Measurements from ENCODE around the gene HLCS. TPM values are rescaled to one million over a fixed set of nuclear protein-coding genes. Genes with fewer than 3 reads are reported as not detected.

HLCS gene
- total and polyA plus RNA-seq, 2 of the 8 experiments (the other 6 are each of a cell fraction or from before 2014, with no cell fraction given): 4.7 to 12.2 TPM

DNA sequence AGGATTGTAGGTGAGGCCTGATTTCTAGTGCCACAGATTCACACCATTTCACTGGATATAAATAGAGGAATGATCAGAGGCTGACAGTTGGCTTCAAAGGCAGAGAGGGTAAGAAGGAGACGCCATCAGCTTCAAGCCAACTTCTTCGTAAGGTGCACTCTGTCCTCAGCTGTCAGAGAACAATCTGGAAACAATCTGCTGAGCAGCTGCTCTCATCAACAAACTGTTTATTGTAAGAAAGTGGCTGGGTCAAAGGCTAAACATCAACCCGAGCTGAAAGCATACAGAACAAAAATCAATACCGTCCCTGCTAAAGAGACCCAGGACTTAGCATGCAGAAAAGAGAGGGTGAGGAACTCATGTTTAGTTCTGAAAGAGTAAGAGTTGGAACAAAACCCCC, 48.2 kb downstream of the HLCS start:
- WGBS, 2 experiments (ENCODE audit: extremely low coverage in 1 of 2, insufficient coverage in 1 of 2, insufficient read length in 1 of 2, insufficient replicate concordance in 2 of 2, low coverage in 1 of 2, low lambda C conversion rate in 2 of 2, missing lambda C conversion rate in 1 of 2): 84% methylated on average over 4 of the region's 4 CpGs; no CpG with 5 or more reads in 1 of the 2 experiments
- no peak overlapping the region for H3K23ac ChIP-seq (ENCODE audit: insufficient read length)
- FAIRE-seq: no peak

More for the DNA sequence above, 48.2 kb downstream of the HLCS start:
- no peaks in the 10 kb centered on the region for H3K79me2 ChIP-seq (ENCODE audit: control insufficient read depth in 1 of 2, insufficient read depth in 2 of 2, low read length in 2 of 2)
- H4K91ac ChIP-seq (replicated peaks; ENCODE audit: insufficient read length, low read length): no peak overlapping the region
- no peak for DNase-seq (ENCODE audit: low read depth in 1 of 2, low spot score in 2 of 2)
- H2BK12ac ChIP-seq (ENCODE audit: low read depth, low read length): no peak overlapping the region
- no peak overlapping the region for H3K4ac ChIP-seq (replicated peaks; ENCODE audit: insufficient read length, low read depth, low read length)
- no peak overlapping the region for H3K14ac ChIP-seq (ENCODE audit: insufficient read length)
- no peak overlapping the region for H2AFZ ChIP-seq (ENCODE audit: low read length)
- H3K18ac ChIP-seq (ENCODE audit: extremely low read depth, low read length): no peak overlapping the region
- H4K5ac ChIP-seq (ENCODE audit: insufficient read length, low read depth, low read length): no peak overlapping the region
- H4K8ac ChIP-seq (ENCODE audit: extremely low read depth, insufficient read depth, low read length): no peak overlapping the region
- H2BK20ac ChIP-seq (ENCODE audit: low read length): no peak overlapping the region
- H3K9me3 ChIP-seq (ENCODE audit: insufficient read depth in 2 of 2, low read depth in 1 of 2, low read length in 1 of 2): no peaks in the 10 kb centered on the region
- H3K36me3 ChIP-seq (ENCODE audit: control insufficient read depth in 2 of 4, insufficient read depth in 4 of 4, low read length in 3 of 4): no peaks in the 10 kb centered on the region
- H2BK5ac ChIP-seq (ENCODE audit: low read depth, low read length): no peak overlapping the region
- H3K27me3 ChIP-seq (replicated peaks in 1 of 4; ENCODE audit: control insufficient read depth in 3 of 4, extremely low read depth in 1 of 4, insufficient read depth in 3 of 4, low read length in 3 of 4): no peaks in the 10 kb centered on the region; a peak in 1 of 7 replicates
- peaks cover 0 to 1% of the 10 kb centered on the region in 2 experiments for H4K20me1 ChIP-seq (replicated peaks in 1 of 2; ENCODE audit: control insufficient read depth in 1 of 2, insufficient read depth in 2 of 2, low read length in 2 of 2)
- peaks cover 5 to 18% (median 11%) of the 10 kb centered on the region in 4 experiments for H3K4me1 ChIP-seq (replicated peaks in 1 of 4; ENCODE audit: control insufficient read depth in 3 of 4, insufficient read depth in 4 of 4, low read length in 3 of 4)
- no peaks in the 10 kb centered on the region for H3K79me1 ChIP-seq (ENCODE audit: low read depth, low read length)
- H3K4me2 ChIP-seq (ENCODE audit: insufficient read depth in 1 of 2, low read depth in 2 of 2, low read length in 2 of 2): no peak overlapping the region
- POLR2A ChIA-PET (ENCODE audit: partially characterized antibody): interaction anchor here (1.7 kb wide), 1 partner anchor 169 kb away, joined by 4 read pairs; no protein-coding TSS in a partner anchor
- no peak overlapping the region for H3K56ac ChIP-seq (replicated peaks; ENCODE audit: insufficient read length, low read depth, low read length)
- no peak overlapping the region for H2BK15ac ChIP-seq (ENCODE audit: low read length)
- H2BK120ac ChIP-seq (replicated peaks; ENCODE audit: low read depth, low read length): no peak overlapping the region
- H3K9ac ChIP-seq (replicated peaks in 1 of 4; ENCODE audit: extremely low read depth in 1 of 4, low read depth in 3 of 4, low read length in 3 of 4): no peak overlapping the region
- no peak overlapping the region for H3K27ac ChIP-seq (ENCODE audit: low read depth, low read length)
- no peak overlapping the region for H3K4me3 ChIP-seq (ENCODE audit: extremely low read depth in 1 of 4, insufficient read depth in 2 of 4, low read depth in 3 of 4, low read length in 4 of 4)
- H3K23me2 ChIP-seq (ENCODE audit: low read depth, low read length): no peaks in the 10 kb centered on the region
- TF ChIP-seq, protein P1, sequence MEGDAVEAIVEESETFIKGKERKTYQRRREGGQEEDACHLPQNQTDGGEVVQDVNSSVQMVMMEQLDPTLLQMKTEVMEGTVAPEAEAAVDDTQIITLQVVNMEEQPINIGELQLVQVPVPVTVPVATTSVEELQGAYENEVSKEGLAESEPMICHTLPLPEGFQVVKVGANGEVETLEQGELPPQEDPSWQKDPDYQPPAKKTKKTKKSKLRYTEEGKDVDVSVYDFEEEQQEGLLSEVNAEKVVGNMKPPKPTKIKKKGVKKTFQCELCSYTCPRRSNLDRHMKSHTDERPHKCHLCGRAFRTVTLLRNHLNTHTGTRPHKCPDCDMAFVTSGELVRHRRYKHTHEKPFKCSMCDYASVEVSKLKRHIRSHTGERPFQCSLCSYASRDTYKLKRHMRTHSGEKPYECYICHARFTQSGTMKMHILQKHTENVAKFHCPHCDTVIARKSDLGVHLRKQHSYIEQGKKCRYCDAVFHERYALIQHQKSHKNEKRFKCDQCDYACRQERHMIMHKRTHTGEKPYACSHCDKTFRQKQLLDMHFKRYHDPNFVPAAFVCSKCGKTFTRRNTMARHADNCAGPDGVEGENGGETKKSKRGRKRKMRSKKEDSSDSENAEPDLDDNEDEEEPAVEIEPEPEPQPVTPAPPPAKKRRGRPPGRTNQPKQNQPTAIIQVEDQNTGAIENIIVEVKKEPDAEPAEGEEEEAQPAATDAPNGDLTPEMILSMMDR (IDR thresholded peaks at IDR 0.05; ENCODE audit: control extremely low read depth in 1 of 3, insufficient read depth in 1 of 3, low read depth in 1 of 3, low read length in 3 of 3): no peak
- TF ChIP-seq SIN3A (conservative IDR thresholded peaks at IDR 0.05 in 1 of 2, IDR thresholded peaks at IDR 0.05 in 1 of 2; ENCODE audit: low read depth in 1 of 2, low read length in 2 of 2): no peak
- no peak for TF ChIP-seq CBX5 (IDR thresholded peaks at IDR 0.05; ENCODE audit: low read depth, low read length)
- H2AK5ac ChIP-seq (ENCODE audit: low read depth, low read length): no peak overlapping the region
- CTCF ChIA-PET (ENCODE audit: partially characterized antibody): interaction anchor here (0.7 to 6.7 kb wide), 15 partner anchors 9 to 331 kb away, joined by 3 to 68 read pairs (median 4); no protein-coding TSS in a partner anchor

All from H1 (cell line).